GM20000 (cell line): ENCODE data around the gene SETDB1.

Experiments
- DNase-seq: peaks from one replicate; pipeline ENCODE4 v3.0.0; 2012; ENCODE audit warnings: low spot score
- CTCF ChIP-seq: IDR thresholded peaks from 2 replicates; pipeline ENCODE4 v1.5.1; 2012; ENCODE audit warnings: mild to moderate bottlenecking, control low read depth; ENCODE audit errors: extremely low read depth, missing control alignments

Gene SETDB1

GRCh38 chr1:150999051-150999674, 73.0 kb downstream of the SETDB1 start:
- no peak for TF ChIP-seq CTCF
- no peak for DNase-seq

DNA sequence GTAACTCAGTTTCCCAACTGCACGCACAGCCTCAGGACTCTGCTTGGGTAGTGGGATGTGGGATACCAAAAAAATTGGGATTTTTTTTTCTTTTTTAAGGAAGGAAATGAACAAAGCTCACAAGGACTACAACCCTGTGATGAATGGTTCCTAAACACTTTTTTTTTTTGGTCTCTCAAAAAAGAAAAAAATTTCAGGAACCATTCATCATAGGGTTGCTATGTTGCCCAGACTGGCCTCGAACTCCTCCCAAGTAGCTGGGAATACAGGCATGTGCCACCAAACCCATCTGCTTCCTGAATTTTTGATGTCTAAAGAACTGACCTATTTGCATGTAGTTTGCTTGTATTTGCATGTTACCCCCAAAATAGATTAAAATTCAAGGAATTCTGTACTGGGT, 73.8 kb downstream of the SETDB1 start:
- TF ChIP-seq CTCF: no peak
- DNase-seq: no peak

GRCh38 chr1:151000408-151000807, 74.2 kb downstream of the SETDB1 start:
- DNase-seq: no peak
- no peak for TF ChIP-seq CTCF

DNA sequence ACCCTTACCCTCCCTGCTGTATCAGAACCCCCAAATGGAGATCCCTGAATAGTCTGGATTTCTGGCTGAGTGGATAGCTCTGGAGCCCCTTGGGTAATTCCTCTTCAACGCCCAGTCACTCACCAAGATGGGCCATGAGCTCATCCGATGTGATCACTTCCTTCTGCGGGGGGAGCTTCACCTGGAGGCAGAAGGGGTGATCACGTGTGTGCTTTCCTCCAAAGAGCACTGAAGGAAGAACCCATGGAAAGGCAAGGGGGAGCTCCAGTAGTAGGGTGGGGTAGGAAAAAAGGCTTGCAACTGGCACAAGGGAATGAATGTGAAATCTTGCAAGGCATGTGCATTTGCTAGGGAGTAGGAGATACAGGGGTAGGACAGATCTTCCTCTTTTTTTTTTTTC, 75.4 kb downstream of the SETDB1 start:
- no peak for TF ChIP-seq CTCF
- no peak for DNase-seq

- DNase-seq: no peak
- TF ChIP-seq CTCF: no peak
These were observed 75.9 kb downstream of the SETDB1 start for GRCh38 chr1:151002051-151002450.

- DNase-seq: no peak
- no peak for TF ChIP-seq CTCF
These were observed 76.4 kb downstream of the SETDB1 start for GRCh38 chr1:151002611-151003010.

DNA sequence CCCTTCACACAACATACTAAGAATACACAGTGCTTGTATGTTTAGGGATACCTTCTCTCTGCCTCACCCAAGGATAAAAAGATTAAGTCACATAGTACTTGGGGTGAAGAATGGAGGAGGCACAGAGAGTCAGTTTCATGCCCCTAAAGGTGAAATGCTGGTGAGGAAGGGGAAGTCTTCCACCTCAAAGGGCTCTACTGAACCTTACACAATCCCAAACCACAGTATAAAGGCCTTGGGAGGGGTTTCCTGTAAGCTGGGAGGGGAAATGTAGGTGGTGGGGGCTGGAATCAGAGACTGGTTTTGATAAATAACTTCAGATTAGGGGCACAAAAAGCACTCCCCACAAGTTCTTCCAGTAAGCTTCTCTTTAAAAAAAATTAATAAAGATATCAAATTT, 77.0 kb downstream of the SETDB1 start:
- DNase-seq: no peak

More for the DNA sequence above, 77.0 kb downstream of the SETDB1 start:
- TF ChIP-seq CTCF: no peak
